WTC11 (cell line): Measurements from ENCODE around the gene RASL10A. TPM values are rescaled to one million over a fixed set of nuclear protein-coding genes. Genes with fewer than 3 reads are reported as not detected.
A peak's percentile ranks its signal among the peaks of the same experiment; 100 is the strongest.

Experiments
- ATAC-seq: fragments of 200-7000 bp; cut with Tn5 transposase; 2 replicates; pipeline ENCODE4 v1.10.0; 2021; ENCODE audit warnings: mild to moderate bottlenecking, moderate library complexity
- CTCF ChIA-PET: fragments of 300-600 bp; sonication (Branson Sonifier 250); formaldehyde crosslinking; loops from one replicate; lab custom pipeline; 2021; ENCODE audit warnings: antibody characterized with exemption; lab: Charles Lee
- POLR2A ChIA-PET: fragments of 350-600 bp; sonication (Branson Sonifier 250); formaldehyde crosslinking; loops from one replicate; lab custom pipeline; 2021; ENCODE audit warnings: antibody characterized with exemption; lab: Charles Lee
- DNase-seq: peaks from one replicate; pipeline ENCODE4 v3.0.0; 2021; ENCODE audit warnings: low spot score
- H3K27ac Mint-ChIP-seq: 2 replicates; pipeline ENCODE4 v1.8.0; 2021; ENCODE audit warnings: mixed read lengths
- H3K27me3 Mint-ChIP-seq: 2 replicates; pipeline ENCODE4 v1.8.0; 2021; ENCODE audit warnings: low read depth, mild to moderate bottlenecking, moderate library complexity, mixed read lengths
- H3K36me3 Mint-ChIP-seq: 2 replicates; pipeline ENCODE4 v1.8.0; 2021; ENCODE audit warnings: mixed read lengths
- H3K4me1 Mint-ChIP-seq: 2 replicates; pipeline ENCODE4 v1.8.0; 2022; ENCODE audit warnings: mixed read lengths
- H3K4me3 Mint-ChIP-seq: 2 replicates; pipeline ENCODE4 v1.8.0; 2021; ENCODE audit warnings: mild to moderate bottlenecking, moderate library complexity, mixed read lengths
- H3K9me3 Mint-ChIP-seq: 2 replicates; pipeline ENCODE4 v1.8.0; 2021; ENCODE audit warnings: mixed read lengths
- ARID4B ChIP-seq: sonication (generic); formaldehyde crosslinking; IDR thresholded peaks from 2 replicates; pipeline ENCODE4 v1.8.0; 2023; ENCODE audit warnings: missing genetic modification reagents, mild to moderate bottlenecking, borderline replicate concordance
- ATF2 ChIP-seq: sonication (generic); formaldehyde crosslinking; IDR thresholded peaks from 2 replicates; pipeline ENCODE4 v1.8.1; 2022; ENCODE audit warnings: low read depth, missing genetic modification reagents, borderline replicate concordance
- ATF3 ChIP-seq: sonication (generic); formaldehyde crosslinking; conservative IDR thresholded peaks from 2 replicates; pipeline ENCODE4 v1.8.1; 2022; ENCODE audit warnings: mild to moderate bottlenecking, missing genetic modification reagents
- CBFB ChIP-seq: sonication (generic); formaldehyde crosslinking; IDR thresholded peaks from 2 replicates; pipeline ENCODE4 v1.8.1; 2022; ENCODE audit warnings: mild to moderate bottlenecking, low read depth, missing genetic modification reagents
- CREM ChIP-seq: sonication (generic); formaldehyde crosslinking; IDR thresholded peaks from 2 replicates; pipeline ENCODE4 v1.8.1; 2022; ENCODE audit warnings: mild to moderate bottlenecking, missing genetic modification reagents, moderate library complexity
- ERG ChIP-seq: fragments of 250-450 bp; sonication (Bioruptor Pico); IDR thresholded peaks from 2 replicates; pipeline ENCODE4 v1.8.0; 2021; ENCODE audit warnings: mild to moderate bottlenecking
- JUN ChIP-seq: sonication (generic); formaldehyde crosslinking; IDR thresholded peaks from 2 replicates; pipeline ENCODE4 v1.8.0; 2023; ENCODE audit warnings: mild to moderate bottlenecking, missing genetic modification reagents
- MLX ChIP-seq: sonication (generic); formaldehyde crosslinking; IDR thresholded peaks from 2 replicates; pipeline ENCODE4 v1.8.1; 2023; ENCODE audit warnings: mild to moderate bottlenecking, missing genetic modification reagents, moderate library complexity
- MXD4 ChIP-seq: fragments of 250-450 bp; sonication (Bioruptor Pico); IDR thresholded peaks from 2 replicates; pipeline ENCODE4 v1.8.0; 2021; ENCODE audit warnings: mild to moderate bottlenecking, moderate library complexity, borderline replicate concordance
- NFATC4 ChIP-seq: fragments of 250-450 bp; sonication (Bioruptor Pico); IDR thresholded peaks from 2 replicates; pipeline ENCODE4 v1.9.0; 2021; ENCODE audit warnings: mild to moderate bottlenecking
- NFE2L1 ChIP-seq: sonication (generic); formaldehyde crosslinking; IDR thresholded peaks from 2 replicates; pipeline ENCODE4 v1.8.1; 2023; ENCODE audit warnings: missing genetic modification reagents
- PRRX2 ChIP-seq: fragments of 250-450 bp; sonication (Bioruptor Pico); IDR thresholded peaks from 2 replicates; pipeline ENCODE4 v1.8.0; 2021; ENCODE audit warnings: mild to moderate bottlenecking
- SMAD4 ChIP-seq: sonication (generic); formaldehyde crosslinking; IDR thresholded peaks from 2 replicates; pipeline ENCODE4 v1.8.0; 2022; ENCODE audit warnings: mild to moderate bottlenecking, missing genetic modification reagents
- TCF7 ChIP-seq: sonication (generic); formaldehyde crosslinking; IDR thresholded peaks from 2 replicates; pipeline ENCODE4 v1.8.0; 2022; ENCODE audit warnings: mild to moderate bottlenecking, low read depth, missing genetic modification reagents, moderate library complexity
- ZBTB21 ChIP-seq: sonication (generic); formaldehyde crosslinking; IDR thresholded peaks from 2 replicates; pipeline ENCODE4 v1.8.1; 2023; ENCODE audit warnings: mild to moderate bottlenecking, missing genetic modification reagents, borderline replicate concordance
- ZBTB43 ChIP-seq: sonication (generic); formaldehyde crosslinking; IDR thresholded peaks from 2 replicates; pipeline ENCODE4 v1.8.1; 2023; ENCODE audit warnings: mild to moderate bottlenecking, missing genetic modification reagents
- ZNF121 ChIP-seq: sonication (generic); formaldehyde crosslinking; IDR thresholded peaks from 2 replicates; pipeline ENCODE4 v1.8.0; 2023; ENCODE audit warnings: missing genetic modification reagents
- ZNF263 ChIP-seq: sonication (generic); formaldehyde crosslinking; IDR thresholded peaks from 2 replicates; pipeline ENCODE4 v1.8.1; 2022; ENCODE audit warnings: low read depth, mild to moderate bottlenecking, moderate library complexity, missing genetic modification reagents
- ZNF281 ChIP-seq: sonication (generic); formaldehyde crosslinking; IDR thresholded peaks from 2 replicates; pipeline ENCODE4 v1.8.0; 2023; ENCODE audit warnings: mild to moderate bottlenecking, missing genetic modification reagents
- ZSCAN18 ChIP-seq: fragments of 250-450 bp; sonication (Bioruptor Pico); IDR thresholded peaks from 2 replicates; pipeline ENCODE4 v2.1.2; 2022; ENCODE audit warnings: mild to moderate bottlenecking, moderate library complexity
- total RNA-seq: library from RNA; stranded (reverse); gene quantifications from 3 replicates; pipeline ENCODE4 v1.2.3, GENCODE V29; 2021

Gene RASL10A
- total RNA-seq, 1 experiment from 2014 or later: 1.6 TPM

GRCh38 chr22:29342577-29343312, 27.2 kb upstream of the RASL10A start:
- ChIA-PET POLR2A (no interaction called here), CTCF (no interaction called here)
- peaks cover 58% of the 10 kb centered on the region for H3K36me3 Mint-ChIP-seq
- no peaks in the 10 kb centered on the region for H3K4me1 Mint-ChIP-seq
- no peaks in the 10 kb centered on the region for H3K9me3 Mint-ChIP-seq
- H3K4me3 Mint-ChIP-seq: no peak overlapping the region
- no peak for DNase-seq
- no peaks in the 10 kb centered on the region for H3K27me3 Mint-ChIP-seq
- H3K27ac Mint-ChIP-seq: peak overlapping the region; percentile 76
- TF ChIP-seq ZNF121 (CRISPR knock-in tag) (no peak), PRRX2 (CRISPR knock-in tag) (no peak), CBFB (no peak), ZSCAN18 (CRISPR knock-in tag) (no peak), NFE2L1 (CRISPR knock-in tag) (no peak), ERG (CRISPR knock-in tag) (no peak), ATF2 (CRISPR knock-in tag) (no peak), ZNF263 (CRISPR knock-in tag) (no peak), TCF7 (no peak), ZBTB43 (CRISPR knock-in tag) (no peak), JUN (no peak), CREM (CRISPR knock-in tag) (no peak), ZNF281 (CRISPR knock-in tag) (no peak), MLX (CRISPR knock-in tag) (no peak), SMAD4 (no peak), ATF3 (CRISPR knock-in tag) (no peak), NFATC4 (CRISPR knock-in tag) (no peak), ARID4B (no peak), MXD4 (CRISPR knock-in tag) (no peak), ZBTB21 (no peak)
- ATAC-seq: no peak
